GM23248 (cell line): ENCODE data around the gene CPA1. TPM values are rescaled to one million over a fixed set of nuclear protein-coding genes. Genes with fewer than 3 reads are reported as not detected.

ENCODE experiments used
- DNase-seq: peaks from one replicate; pipeline ENCODE4 v3.0.0-alpha.2; 2015
- H2AFZ ChIP-seq: fragments of 200-600 bp; sonication (generic); 2 replicates; pipeline ENCODE4 v1.6.1; 2016; ENCODE audit warnings: antibody characterized with exemption
- H3F3A ChIP-seq: fragments of 200-600 bp; sonication (generic); 2 replicates; pipeline ENCODE4 v1.6.1; 2016; ENCODE audit warnings: mild to moderate bottlenecking, antibody characterized with exemption, mixed run types; ENCODE audit not compliant: insufficient read depth
- H3K27ac ChIP-seq: fragments of 200-600 bp; sonication (generic); 2 replicates; pipeline ENCODE4 v1.5.1; 2016; ENCODE audit warnings: mild to moderate bottlenecking
- H3K27me3 ChIP-seq: fragments of 200-600 bp; sonication (generic); replicated peaks from 2 replicates; pipeline ENCODE4 v1.6.1; 2016; ENCODE audit warnings: mild to moderate bottlenecking; ENCODE audit not compliant: insufficient read depth
- H3K36me3 ChIP-seq: fragments of 200-600 bp; sonication (generic); 2 replicates; pipeline ENCODE4 v1.6.1; 2016; ENCODE audit warnings: low read depth, mild to moderate bottlenecking
- H3K4me1 ChIP-seq: fragments of 200-600 bp; sonication (generic); 2 replicates; pipeline ENCODE4 v1.6.1; 2016; ENCODE audit warnings: mild to moderate bottlenecking; ENCODE audit not compliant: insufficient read depth
- H3K4me2 ChIP-seq: fragments of 200-600 bp; sonication (generic); one replicate; pipeline ENCODE4 v1.6.1; 2016; ENCODE audit warnings: mild to moderate bottlenecking; ENCODE audit not compliant: unreplicated experiment
- H3K4me3 ChIP-seq: fragments of 200-600 bp; sonication (generic); 2 replicates; pipeline ENCODE4 v1.5.1; 2016; ENCODE audit warnings: mild to moderate bottlenecking
- H3K79me2 ChIP-seq: fragments of 200-600 bp; sonication (generic); 2 replicates; pipeline ENCODE4 v1.6.1; 2016; ENCODE audit warnings: mild to moderate bottlenecking; ENCODE audit not compliant: insufficient read depth
- H3K9ac ChIP-seq: fragments of 200-600 bp; sonication (generic); 2 replicates; pipeline ENCODE4 v1.6.1; 2016; ENCODE audit warnings: mild to moderate bottlenecking
- H3K9me2 ChIP-seq: fragments of 200-600 bp; sonication (generic); 2 replicates; pipeline ENCODE4 v1.6.1; 2016; ENCODE audit warnings: mixed run types, mild to moderate bottlenecking, moderate library complexity; ENCODE audit not compliant: insufficient read depth
- H3K9me3 ChIP-seq: fragments of 200-600 bp; sonication (generic); one replicate; pipeline ENCODE4 v1.6.1; 2017; ENCODE audit warnings: low read depth
- H4K20me1 ChIP-seq: fragments of 200-600 bp; sonication (generic); 2 replicates; pipeline ENCODE4 v1.6.0; 2016; ENCODE audit not compliant: insufficient read depth
- EZH2 ChIP-seq: fragments of 200-600 bp; sonication (generic); IDR thresholded peaks from 2 replicates; pipeline ENCODE4 v1.6.1; 2018; ENCODE audit warnings: antibody characterized with exemption, mild to moderate bottlenecking; ENCODE audit not compliant: insufficient read depth, poor library complexity, severe bottlenecking
- EZH2phosphoT487 ChIP-seq: fragments of 200-600 bp; sonication (generic); IDR thresholded peaks from 2 replicates; pipeline ENCODE4 v1.6.1; 2018; ENCODE audit warnings: antibody characterized with exemption, moderate library complexity, mild to moderate bottlenecking, low read depth; ENCODE audit not compliant: insufficient read depth
- WGBS, 2 experiments: methylation state at CpG; one replicate each; pipeline ENCODE4 v1.1.6; 2015 to 2017; ENCODE audit warnings: low lambda C conversion rate in 2 of 2, low coverage in 1 of 2; ENCODE audit errors: missing lambda C conversion rate in 2 of 2; 5-methylcytosine and 5-hydroxymethylcytosine counted together
- in situ Hi-C: fragments of 300-500 bp; cut with MboI; formaldehyde crosslinking; loops from 2 replicates; pipeline ENCODE4 v1.15.0; 2020
- polyA plus RNA-seq: library from polyadenylated mRNA; unstranded; fragments of >200 nt; fragmentation: Nextera tagmentation; extraction: Ambion mirVana; gene quantifications from 2 replicates; pipeline ENCODE4 v1.2.1, GENCODE V29; 2016
- total RNA-seq: library from RNA; depleted of rRNA; stranded (reverse); fragments of >200 nt; shearing (Covaris generic); gene quantifications from 2 replicates; pipeline ENCODE4 v1.2.3, GENCODE V29; 2014

The CPA1 gene
- total and polyA plus RNA-seq, 2 experiments from 2014 or later = not detected

- TF ChIP-seq EZH2 (no peak), EZH2phosphoT487 (no peak)
- Histone ChIP-seq H3K4me3 (no peak overlapping the region), H3K27ac (no peak overlapping the region), H3K4me2 (no peak overlapping the region), H3K9me3 (no peaks in the 10 kb centered on the region), H3K9me2 (no peaks in the 10 kb centered on the region), H3K4me1 (peaks cover 13% of the 10 kb centered on the region), H4K20me1 (no peaks in the 10 kb centered on the region), H3K79me2 (no peaks in the 10 kb centered on the region), H3F3A (peaks cover 7% of the 10 kb centered on the region; the same call in 1 of the 2 replicates), H3K36me3 (no peaks in the 10 kb centered on the region), H3K9ac (no peak overlapping the region), H2AFZ (no peak overlapping the region), H3K27me3 (no peaks in the 10 kb centered on the region)
- DNase-seq = no peak
- 37 to 44% methylated on average over 4 of the region's 4 CpGs for WGBS, 2 experiments
- in situ Hi-C loops = no loop called here
Measured at GRCh38 chr7:130410868-130411541, 30.7 kb downstream of the CPA1 start.

- in situ Hi-C loops = no loop called here
- WGBS, 2 experiments = 98% methylated on average over 4 of the region's 4 CpGs
- no peaks in the 10 kb centered on the region for H3K79me2 ChIP-seq
- H3F3A ChIP-seq = peaks cover 6% of the 10 kb centered on the region; the same call in 1 of the 2 replicates
- no peak for DNase-seq
- H3K4me2 ChIP-seq = no peak overlapping the region
- H3K36me3 ChIP-seq = no peaks in the 10 kb centered on the region
- H3K4me3 ChIP-seq = no peak overlapping the region
- H4K20me1 ChIP-seq = no peaks in the 10 kb centered on the region
- H2AFZ ChIP-seq = no peak overlapping the region
- H3K27ac ChIP-seq = no peak overlapping the region
- no peaks in the 10 kb centered on the region for H3K9me3 ChIP-seq
- H3K27me3 ChIP-seq = no peaks in the 10 kb centered on the region
- no peaks in the 10 kb centered on the region for H3K9me2 ChIP-seq
- TF ChIP-seq EZH2phosphoT487 = no peak
- no peak for TF ChIP-seq EZH2
- peaks cover 13% of the 10 kb centered on the region for H3K4me1 ChIP-seq
- H3K9ac ChIP-seq = no peak overlapping the region
Measured at GRCh38 chr7:130413201-130413600, 32.9 kb downstream of the CPA1 start.

- Histone ChIP-seq H3K9me3 (no peaks in the 10 kb centered on the region), H3F3A (no peaks in the 10 kb centered on the region), H3K27me3 (no peaks in the 10 kb centered on the region), H3K9me2 (no peaks in the 10 kb centered on the region), H3K36me3 (no peaks in the 10 kb centered on the region), H3K27ac (no peak overlapping the region), H4K20me1 (no peaks in the 10 kb centered on the region), H2AFZ (no peak overlapping the region), H3K79me2 (no peaks in the 10 kb centered on the region), H3K4me3 (no peak overlapping the region), H3K4me1 (no peaks in the 10 kb centered on the region), H3K9ac (no peak overlapping the region), H3K4me2 (no peak overlapping the region)
- in situ Hi-C loops = no loop called here
- DNase-seq = no peak
- TF ChIP-seq EZH2 (no peak), EZH2phosphoT487 (no peak)
Measured at GRCh38 chr7:130415006-130415405, 34.7 kb downstream of the CPA1 start.

GRCh38 chr7:130417213-130417612 is 36.9 kb downstream of the CPA1 start:
- H3K79me2 ChIP-seq = no peaks in the 10 kb centered on the region
- H3K27me3 ChIP-seq = no peaks in the 10 kb centered on the region
- no peak for TF ChIP-seq EZH2
- peaks cover 15% of the 10 kb centered on the region; the same call in 1 of the 2 replicates for H3K4me1 ChIP-seq
- no peak overlapping the region for H3K4me2 ChIP-seq
- H3K27ac ChIP-seq = no peak overlapping the region
- WGBS, 2 experiments = 79 to 88% methylated on average over 5 of the region's 5 CpGs
- no peaks in the 10 kb centered on the region for H3K36me3 ChIP-seq
- H4K20me1 ChIP-seq = no peaks in the 10 kb centered on the region
- no peak overlapping the region for H3K4me3 ChIP-seq
- in situ Hi-C loops = no loop called here
- H3K9ac ChIP-seq = no peak overlapping the region
- H3K9me3 ChIP-seq = no peaks in the 10 kb centered on the region
- H2AFZ ChIP-seq = no peak overlapping the region
- no peaks in the 10 kb centered on the region for H3K9me2 ChIP-seq
- peaks cover 4% of the 10 kb centered on the region; the same call in 1 of the 2 replicates for H3F3A ChIP-seq
- no peak for DNase-seq

- Histone ChIP-seq H3K9ac (no peak overlapping the region), H3K27ac (no peak overlapping the region), H4K20me1 (no peaks in the 10 kb centered on the region), H3K36me3 (no peaks in the 10 kb centered on the region), H3K4me1 (peaks cover 17% of the 10 kb centered on the region; the same call in 1 of the 2 replicates), H3K9me2 (no peaks in the 10 kb centered on the region), H3F3A (peaks cover 4% of the 10 kb centered on the region; the same call in 1 of the 2 replicates), H3K27me3 (no peaks in the 10 kb centered on the region), H2AFZ (no peak overlapping the region), H3K79me2 (no peaks in the 10 kb centered on the region), H3K4me2 (no peak overlapping the region), H3K9me3 (no peaks in the 10 kb centered on the region), H3K4me3 (no peak overlapping the region)
- TF ChIP-seq EZH2 = no peak
- no peak for TF ChIP-seq EZH2phosphoT487
- DNase-seq = no peak
- in situ Hi-C loops = no loop called here
- 97 to 98% methylated on average over 7 of the region's 7 CpGs for WGBS, 2 experiments
Measured at GRCh38 chr7:130418306-130418705, 38.0 kb downstream of the CPA1 start.
